Hematopoietic multipotent progenitor cell treated with erythropoietin and hydrocortisone succinate and interleukin-3 and kit ligand, for 8 days (in vitro differentiated cells): Measurements from ENCODE around the gene AKR7A3.

ENCODE experiments used
- DNase-seq: peaks from one replicate; pipeline ENCODE4 v3.0.0-alpha.2; 2015

Gene AKR7A3

GRCh38 chr1:19288324-19289241 is at the start of gene AKR7A3:
AKR7A3 (minus strand) TSS chr1:19288770; CDS start chr1:19288709, 61 bp downstream.
- peak; percentile 68 for DNase-seq

- no peak for DNase-seq
Measured at GRCh38 chr1:19338323-19338762, 49.8 kb upstream of the AKR7A3 start.

- DNase-seq = no peak
Measured at GRCh38 chr1:19337289-19337688, 48.7 kb upstream of the AKR7A3 start.

GRCh38 chr1:19336543-19336942 is 48.0 kb upstream of the AKR7A3 start:
- DNase-seq = no peak

- DNase-seq = no peak
Measured at GRCh38 chr1:19333587-19334354, 45.2 kb upstream of the AKR7A3 start.

- no peak for DNase-seq
Measured at GRCh38 chr1:19332832-19333231, 44.3 kb upstream of the AKR7A3 start.

GRCh38 chr1:19331262-19331878 is 42.8 kb upstream of the AKR7A3 start:
- DNase-seq = no peak

- DNase-seq = no peak
Measured at GRCh38 chr1:19330449-19331135, 42.0 kb upstream of the AKR7A3 start.

- DNase-seq = no peak
Measured at GRCh38 chr1:19329611-19330010, 41.0 kb upstream of the AKR7A3 start.

- DNase-seq = no peak
Measured at GRCh38 chr1:19329188-19329587, 40.6 kb upstream of the AKR7A3 start.

- no peak for DNase-seq
Measured at GRCh38 chr1:19328486-19328885, 39.9 kb upstream of the AKR7A3 start.

GRCh38 chr1:19327736-19328135 is 39.2 kb upstream of the AKR7A3 start:
- no peak for DNase-seq

GRCh38 chr1:19327301-19327700 is 38.7 kb upstream of the AKR7A3 start:
- no peak for DNase-seq

- no peak for DNase-seq
Measured at GRCh38 chr1:19326748-19327065, 38.1 kb upstream of the AKR7A3 start.

GRCh38 chr1:19325958-19326747 is 37.6 kb upstream of the AKR7A3 start:
- no peak for DNase-seq

- peak; percentile 58 for DNase-seq
Measured at GRCh38 chr1:19325368-19325957, 36.9 kb upstream of the AKR7A3 start.

GRCh38 chr1:19324665-19324990 is 36.1 kb upstream of the AKR7A3 start:
- no peak for DNase-seq

GRCh38 chr1:19323987-19324664 is 35.6 kb upstream of the AKR7A3 start:
- no peak for DNase-seq

- DNase-seq = no peak
Measured at GRCh38 chr1:19322481-19322880, 33.9 kb upstream of the AKR7A3 start.

GRCh38 chr1:19321071-19321470 is 32.5 kb upstream of the AKR7A3 start:
- no peak for DNase-seq

GRCh38 chr1:19319196-19319595 is 30.6 kb upstream of the AKR7A3 start:
- DNase-seq = no peak
